ENCODE data around the gene ZSWIM1.

- no peak for TF ChIP-seq POLR2A (IDR thresholded peaks at IDR 0.05)
- TF ChIP-seq, protein P1, sequence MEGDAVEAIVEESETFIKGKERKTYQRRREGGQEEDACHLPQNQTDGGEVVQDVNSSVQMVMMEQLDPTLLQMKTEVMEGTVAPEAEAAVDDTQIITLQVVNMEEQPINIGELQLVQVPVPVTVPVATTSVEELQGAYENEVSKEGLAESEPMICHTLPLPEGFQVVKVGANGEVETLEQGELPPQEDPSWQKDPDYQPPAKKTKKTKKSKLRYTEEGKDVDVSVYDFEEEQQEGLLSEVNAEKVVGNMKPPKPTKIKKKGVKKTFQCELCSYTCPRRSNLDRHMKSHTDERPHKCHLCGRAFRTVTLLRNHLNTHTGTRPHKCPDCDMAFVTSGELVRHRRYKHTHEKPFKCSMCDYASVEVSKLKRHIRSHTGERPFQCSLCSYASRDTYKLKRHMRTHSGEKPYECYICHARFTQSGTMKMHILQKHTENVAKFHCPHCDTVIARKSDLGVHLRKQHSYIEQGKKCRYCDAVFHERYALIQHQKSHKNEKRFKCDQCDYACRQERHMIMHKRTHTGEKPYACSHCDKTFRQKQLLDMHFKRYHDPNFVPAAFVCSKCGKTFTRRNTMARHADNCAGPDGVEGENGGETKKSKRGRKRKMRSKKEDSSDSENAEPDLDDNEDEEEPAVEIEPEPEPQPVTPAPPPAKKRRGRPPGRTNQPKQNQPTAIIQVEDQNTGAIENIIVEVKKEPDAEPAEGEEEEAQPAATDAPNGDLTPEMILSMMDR (IDR thresholded peaks at IDR 0.05) = no peak
Observed at GRCh38 chr20:45848969-45849582, 32.0 kb upstream of the ZSWIM1 start.

Measured in heart left ventricle (tissue), 13 donors.